ENCODE measurements around the gene CNTNAP5. TPM values are rescaled to one million over a fixed set of nuclear protein-coding genes. Genes with fewer than 3 reads are reported as not detected.

The CNTNAP5 gene
- total and polyA plus RNA-seq, 2 donors (not counting 3 experiments of a cell fraction or from before 2014, with no cell fraction given): not detected

DNA sequence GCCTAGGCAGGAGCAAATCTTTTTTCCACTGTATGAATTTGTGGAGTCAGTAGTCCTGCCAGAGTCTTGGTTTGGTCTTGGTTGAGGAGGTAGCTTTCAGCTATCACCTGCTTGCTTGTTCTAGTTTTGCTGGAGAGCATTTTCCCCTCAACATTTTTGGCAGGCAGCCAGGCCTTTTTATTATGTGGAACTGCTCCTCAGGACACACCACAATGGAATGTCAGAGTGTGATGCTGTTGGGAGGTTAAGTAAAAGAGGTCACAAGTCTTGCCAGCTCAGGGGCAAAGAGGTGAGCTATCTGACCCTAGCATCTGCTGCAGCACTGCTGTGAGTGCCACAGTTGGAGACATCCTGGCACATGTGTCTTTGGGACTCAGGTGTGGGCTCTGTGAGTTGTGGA lies 258.0 kb downstream of the CNTNAP5 start:
- no peak for DNase-seq (ENCODE audit: low read depth, low spot score)
- H3K9me3 ChIP-seq (replicated peaks; ENCODE audit: control insufficient read depth, insufficient read depth, low read length): no peaks in the 10 kb centered on the region
- ChIA-PET POLR2A (no interaction called here), CTCF (no interaction called here)
- H3K27ac ChIP-seq (ENCODE audit: insufficient read depth, low read depth, low read length): no peak overlapping the region
- no peak overlapping the region for H3K4me3 ChIP-seq (replicated peaks in 1 of 3; ENCODE audit: insufficient read depth in 1 of 3, low read depth in 1 of 3, low read length in 3 of 3)
- BruUV-seq (replicated peaks): no TSS peak
- no peaks in the 10 kb centered on the region for H4K20me1 ChIP-seq (replicated peaks; ENCODE audit: control insufficient read depth, extremely low read depth, insufficient read depth, low read length)
- no peaks in the 10 kb centered on the region for H3K9me1 ChIP-seq (replicated peaks; ENCODE audit: control insufficient read depth, extremely low read depth, insufficient read depth, low read length)
- FAIRE-seq: no peak
- H2AFZ ChIP-seq (ENCODE audit: low read depth, low read length): no peak overlapping the region
- dilution Hi-C loops (cut with MboI; ENCODE audit: extremely low pct_ligation_motif_present, low sequenced_read_pairs): no loop called here
- H3K4me1 ChIP-seq (ENCODE audit: control insufficient read depth, extremely low read depth, insufficient read depth, low read length): no peaks in the 10 kb centered on the region
- no peak overlapping the region for H3K9ac ChIP-seq (replicated peaks; ENCODE audit: extremely low read depth, insufficient read depth, low read length)
- no peaks in the 10 kb centered on the region for H3K27me3 ChIP-seq (ENCODE audit: control insufficient read depth in 2 of 2, insufficient read depth in 2 of 2, low read length in 2 of 2)
- intact Hi-C loops (cut with micrococcal nuclease): no loop called here
- H3K36me3 ChIP-seq (ENCODE audit: control insufficient read depth in 2 of 2, extremely low read depth in 1 of 2, insufficient read depth in 2 of 2, low read length in 2 of 2): no peaks in the 10 kb centered on the region
- TF ChIP-seq FOS (IDR thresholded peaks at IDR 0.05; ENCODE audit: borderline replicate concordance, insufficient read depth, low read length): no peak
- no peak for TF ChIP-seq POLR2A (IDR thresholded peaks at IDR 0.05; ENCODE audit: low read depth, low read length)
- no peak for TF ChIP-seq GATA2 (IDR thresholded peaks at IDR 0.05; ENCODE audit: insufficient read depth, insufficient read length, low read depth, low read length)
- TF ChIP-seq, protein P1, sequence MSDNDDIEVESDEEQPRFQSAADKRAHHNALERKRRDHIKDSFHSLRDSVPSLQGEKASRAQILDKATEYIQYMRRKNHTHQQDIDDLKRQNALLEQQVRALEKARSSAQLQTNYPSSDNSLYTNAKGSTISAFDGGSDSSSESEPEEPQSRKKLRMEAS (IDR thresholded peaks at IDR 0.05; ENCODE audit: insufficient read depth, insufficient read length): no peak
- no peak for TF ChIP-seq MYC (IDR thresholded peaks at IDR 0.05; ENCODE audit: low read depth, low read length)
- TF ChIP-seq POLR2AphosphoS5 (IDR thresholded peaks at IDR 0.05; ENCODE audit: insufficient read depth, low read depth, low read length): no peak
- TF ChIP-seq, protein P2, sequence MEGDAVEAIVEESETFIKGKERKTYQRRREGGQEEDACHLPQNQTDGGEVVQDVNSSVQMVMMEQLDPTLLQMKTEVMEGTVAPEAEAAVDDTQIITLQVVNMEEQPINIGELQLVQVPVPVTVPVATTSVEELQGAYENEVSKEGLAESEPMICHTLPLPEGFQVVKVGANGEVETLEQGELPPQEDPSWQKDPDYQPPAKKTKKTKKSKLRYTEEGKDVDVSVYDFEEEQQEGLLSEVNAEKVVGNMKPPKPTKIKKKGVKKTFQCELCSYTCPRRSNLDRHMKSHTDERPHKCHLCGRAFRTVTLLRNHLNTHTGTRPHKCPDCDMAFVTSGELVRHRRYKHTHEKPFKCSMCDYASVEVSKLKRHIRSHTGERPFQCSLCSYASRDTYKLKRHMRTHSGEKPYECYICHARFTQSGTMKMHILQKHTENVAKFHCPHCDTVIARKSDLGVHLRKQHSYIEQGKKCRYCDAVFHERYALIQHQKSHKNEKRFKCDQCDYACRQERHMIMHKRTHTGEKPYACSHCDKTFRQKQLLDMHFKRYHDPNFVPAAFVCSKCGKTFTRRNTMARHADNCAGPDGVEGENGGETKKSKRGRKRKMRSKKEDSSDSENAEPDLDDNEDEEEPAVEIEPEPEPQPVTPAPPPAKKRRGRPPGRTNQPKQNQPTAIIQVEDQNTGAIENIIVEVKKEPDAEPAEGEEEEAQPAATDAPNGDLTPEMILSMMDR (IDR thresholded peaks at IDR 0.05; ENCODE audit: extremely low read depth in 1 of 2, insufficient read depth in 1 of 2, low read depth in 1 of 2, low read length in 2 of 2): no peak
- no peak for TF ChIP-seq JUN (IDR thresholded peaks at IDR 0.05; ENCODE audit: borderline replicate concordance, insufficient read depth, insufficient read length, low read depth)
- no peak for TF ChIP-seq EZH2 (IDR thresholded peaks at IDR 0.05; ENCODE audit: borderline replicate concordance, low read depth, low read length, severe bottlenecking)
- H3K4me2 ChIP-seq (ENCODE audit: insufficient read depth, low read length): no peak overlapping the region
- H3K79me2 ChIP-seq (ENCODE audit: control insufficient read depth, insufficient read depth, low read length): no peaks in the 10 kb centered on the region

All from endothelial cell of umbilical vein (primary cell).